HG03095 (cell line): ENCODE measurements around the gene KAT6B.

Source experiments
- ATAC-seq: cut with Tn5 transposase; IDR thresholded peaks from one replicate; pipeline ENCODE4 v1.9.1; 2021; ENCODE audit warnings: moderate library complexity; ENCODE audit not compliant: unreplicated experiment

KAT6B gene

DNA sequence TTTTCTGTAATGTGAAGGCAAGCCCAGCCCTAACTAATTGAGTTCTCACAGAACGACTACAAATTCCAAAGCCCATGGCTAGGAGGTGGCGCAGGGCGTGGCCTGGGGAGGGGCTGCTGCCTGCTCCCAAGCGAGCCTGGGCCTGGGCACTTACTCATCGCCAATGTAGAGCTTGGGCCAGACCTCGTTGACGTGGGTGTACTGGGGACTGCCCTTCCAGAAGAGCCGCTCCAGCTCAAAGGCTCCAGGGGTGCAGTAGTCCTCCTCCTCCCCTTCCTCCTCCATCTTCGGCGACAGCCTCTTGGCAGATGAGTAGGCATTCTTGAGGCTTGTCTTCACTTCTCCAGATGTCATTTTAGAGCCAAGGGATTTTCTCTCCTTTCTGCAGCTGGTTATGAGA is 231.8 kb downstream of the KAT6B start:
- no peak for ATAC-seq

DNA sequence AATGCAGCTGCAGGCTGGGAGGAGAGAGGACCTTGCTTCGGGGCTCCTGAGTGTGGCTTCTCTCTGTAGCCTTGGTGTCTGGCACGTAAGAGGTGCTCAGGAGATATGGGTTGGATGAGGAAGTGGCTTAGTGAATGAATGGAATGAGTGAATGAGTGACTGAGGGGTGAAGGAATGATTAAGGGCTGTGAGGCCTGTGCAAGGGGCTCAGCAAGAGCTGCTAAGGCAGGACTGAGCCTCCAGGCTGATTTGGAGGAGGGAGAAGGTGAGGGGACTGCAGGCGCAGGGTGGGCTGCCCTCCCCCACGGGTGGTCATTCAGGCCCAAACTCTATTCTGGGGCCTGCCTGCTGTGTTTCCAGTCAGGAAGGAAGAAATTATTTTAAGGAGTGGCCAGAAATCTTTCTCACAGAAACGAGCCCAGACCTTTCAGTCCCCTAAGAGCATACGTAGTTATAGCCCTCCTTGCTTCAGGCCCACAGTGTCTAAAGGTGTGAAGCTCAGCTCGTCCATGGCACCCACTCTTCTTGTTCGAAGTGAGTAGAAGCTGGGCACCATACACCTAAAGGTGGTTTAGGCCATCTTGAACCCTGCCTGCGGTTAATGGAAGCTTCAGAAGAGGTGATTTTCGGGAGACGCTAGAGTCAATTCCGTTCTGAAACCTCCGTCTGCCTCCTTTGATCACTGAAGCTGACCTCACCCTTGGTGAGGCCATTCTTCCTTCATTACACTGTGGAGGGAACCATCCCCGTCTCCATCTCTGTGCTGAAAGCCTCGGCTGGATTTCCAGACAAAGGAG is 235.5 kb downstream of the KAT6B start:
- no peak for ATAC-seq

DNA sequence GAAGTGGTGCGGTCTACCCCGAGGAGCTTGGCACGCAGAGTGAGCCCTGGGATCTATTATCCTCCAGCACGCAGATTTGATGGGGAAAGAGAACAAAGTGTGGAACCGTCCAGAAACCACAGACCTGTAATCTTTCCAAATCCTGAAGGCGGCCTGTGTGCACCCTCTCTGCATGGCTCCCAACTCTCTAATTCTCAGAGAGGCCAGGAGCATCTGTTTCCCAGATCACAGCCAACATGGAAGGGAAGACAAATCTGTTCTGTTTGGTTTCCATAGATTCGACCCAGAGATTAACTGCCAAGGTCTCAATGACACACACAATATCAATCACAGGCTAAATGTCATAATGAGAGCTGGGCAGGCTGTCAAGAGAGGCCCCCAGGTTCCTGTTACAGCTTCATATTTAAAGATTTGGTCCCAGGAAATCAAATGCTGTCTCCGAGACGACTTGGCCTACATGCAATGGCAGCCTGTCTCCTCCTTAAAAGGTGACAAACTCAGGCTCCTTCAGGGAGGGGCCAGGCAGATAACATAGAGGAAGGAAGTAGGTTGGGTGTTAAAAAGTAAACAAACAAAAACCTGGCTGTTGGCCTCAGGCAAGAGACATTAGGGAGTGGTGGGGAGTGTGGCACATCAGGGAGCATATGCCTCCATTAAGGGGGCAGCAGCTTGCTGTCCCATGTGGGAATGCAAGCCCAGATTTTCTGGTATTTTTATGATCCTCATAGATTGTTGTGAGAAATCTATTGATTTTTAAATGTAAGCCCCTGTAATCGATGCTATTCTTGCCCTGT is 236.3 kb downstream of the KAT6B start:
- ATAC-seq, result no peak

GRCh38 chr10:75063461-75064230 is 237.2 kb downstream of the KAT6B start:
- ATAC-seq, result no peak

GRCh38 chr10:75065076-75065475 is 238.7 kb downstream of the KAT6B start:
- ATAC-seq, result no peak

- ATAC-seq, result no peak
These were observed 239.9 kb downstream of the KAT6B start for GRCh38 chr10:75066271-75066670.

GRCh38 chr10:75067272-75067671 is 240.9 kb downstream of the KAT6B start:
- no peak for ATAC-seq

DNA sequence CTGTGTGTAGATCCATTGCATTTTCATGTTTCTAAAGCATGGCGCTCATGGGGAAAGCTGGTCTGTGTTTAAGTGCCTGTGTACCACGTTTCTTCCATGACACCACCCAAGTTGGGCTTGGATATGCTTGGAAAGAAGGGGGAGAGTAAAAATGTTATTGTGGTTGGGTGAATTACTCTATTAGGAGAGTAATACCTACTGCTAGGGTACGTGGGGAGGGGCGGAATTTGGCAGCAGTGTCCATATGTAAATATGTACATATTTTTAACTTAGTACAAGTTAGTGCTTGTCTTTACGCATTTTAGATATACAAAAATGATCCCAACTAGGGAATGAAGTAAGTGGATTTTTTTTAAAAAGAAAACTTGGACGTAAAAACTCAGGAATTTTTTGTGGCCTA is 242.1 kb downstream of the KAT6B start:
- no peak for ATAC-seq

- no peak for ATAC-seq
These were observed 244.1 kb downstream of the KAT6B start for GRCh38 chr10:75070476-75070875.

DNA sequence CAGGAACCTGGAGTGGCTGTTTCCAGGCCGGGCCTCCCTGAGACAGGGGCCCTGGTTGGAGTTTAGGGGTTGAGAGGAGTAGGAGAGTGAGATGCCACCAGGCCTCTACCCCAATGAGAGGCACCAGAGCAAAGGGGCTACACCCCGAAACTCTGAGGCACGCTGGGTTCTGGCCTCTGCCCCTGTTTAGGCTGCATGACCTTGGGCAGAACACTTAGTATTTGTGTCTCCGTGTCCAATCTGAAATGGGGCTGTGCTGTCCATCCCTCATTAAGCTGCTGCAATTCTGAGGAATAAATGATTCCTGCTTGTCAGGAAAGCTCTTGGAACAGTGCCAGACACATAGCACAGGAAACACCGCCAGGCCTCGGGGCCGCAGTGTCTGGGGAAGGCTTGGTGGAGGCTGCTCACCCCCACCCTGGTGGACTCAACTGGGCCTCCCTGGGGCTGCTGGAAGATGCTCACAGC is 244.6 kb downstream of the KAT6B start:
- no peak for ATAC-seq

GRCh38 chr10:75071756-75072155 is 245.4 kb downstream of the KAT6B start:
- no peak for ATAC-seq

- ATAC-seq, result no peak
These were observed 246.3 kb downstream of the KAT6B start for GRCh38 chr10:75072727-75073126.

GRCh38 chr10:75073442-75073841 is 247.0 kb downstream of the KAT6B start:
- ATAC-seq, result no peak

DNA sequence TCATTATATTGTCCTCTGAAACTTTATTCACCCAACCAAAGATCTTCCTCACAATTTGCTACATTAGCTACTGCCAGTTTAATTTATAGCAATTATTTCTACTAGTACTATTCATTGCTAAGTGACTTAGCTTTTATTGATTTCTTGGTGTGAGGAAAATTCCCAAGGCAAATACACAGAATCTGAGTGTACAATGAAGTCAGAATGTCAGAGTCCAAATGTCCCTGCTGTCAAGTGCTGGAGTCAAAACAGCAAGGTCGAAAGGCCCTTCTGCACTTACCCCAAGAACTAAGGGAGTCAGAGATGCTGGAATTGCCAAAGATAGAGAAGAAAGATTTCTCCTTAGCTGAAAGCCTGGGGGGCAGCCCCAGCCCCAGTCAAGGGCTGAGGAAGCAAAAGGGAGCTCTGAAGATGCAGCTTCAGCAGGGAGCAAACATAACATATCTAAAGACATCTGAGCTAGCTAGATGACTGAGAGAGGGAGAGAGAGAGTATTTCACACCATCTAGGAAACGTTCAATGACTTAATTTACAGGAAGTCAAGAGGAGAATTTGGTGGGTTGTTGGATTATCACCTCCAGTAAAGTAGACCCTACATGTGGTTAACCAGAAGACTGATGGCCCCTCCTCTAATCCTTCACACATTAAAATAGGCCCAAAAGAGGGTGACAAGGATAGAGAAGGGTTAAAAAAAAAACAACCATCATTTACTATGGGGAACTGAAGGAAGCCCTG is 248.5 kb downstream of the KAT6B start:
- no peak for ATAC-seq

DNA sequence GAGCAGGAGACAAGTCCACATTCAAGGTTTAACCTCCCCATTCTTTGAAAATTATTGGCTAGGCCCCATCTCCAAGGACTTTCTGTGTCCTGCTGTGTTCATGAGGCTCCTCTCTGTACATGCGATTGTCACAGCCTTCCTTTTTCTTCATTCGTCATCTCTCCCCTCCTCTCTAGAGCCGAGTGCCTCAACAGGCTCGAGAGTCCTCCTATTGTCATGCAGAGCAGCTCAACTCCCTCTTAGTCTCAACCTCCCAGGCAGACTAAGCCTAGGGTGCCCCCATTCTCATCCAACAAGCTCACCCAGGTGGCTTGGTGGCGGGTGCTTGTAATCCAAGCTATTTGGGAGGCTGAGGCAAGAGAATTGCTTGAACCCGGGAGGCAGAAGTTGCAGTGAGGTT is 249.9 kb downstream of the KAT6B start:
- no peak for ATAC-seq

- ATAC-seq, result no peak
These were observed 253.2 kb downstream of the KAT6B start for GRCh38 chr10:75079436-75080083.

- no peak for ATAC-seq
These were observed 254.2 kb downstream of the KAT6B start for GRCh38 chr10:75080554-75080953.

DNA sequence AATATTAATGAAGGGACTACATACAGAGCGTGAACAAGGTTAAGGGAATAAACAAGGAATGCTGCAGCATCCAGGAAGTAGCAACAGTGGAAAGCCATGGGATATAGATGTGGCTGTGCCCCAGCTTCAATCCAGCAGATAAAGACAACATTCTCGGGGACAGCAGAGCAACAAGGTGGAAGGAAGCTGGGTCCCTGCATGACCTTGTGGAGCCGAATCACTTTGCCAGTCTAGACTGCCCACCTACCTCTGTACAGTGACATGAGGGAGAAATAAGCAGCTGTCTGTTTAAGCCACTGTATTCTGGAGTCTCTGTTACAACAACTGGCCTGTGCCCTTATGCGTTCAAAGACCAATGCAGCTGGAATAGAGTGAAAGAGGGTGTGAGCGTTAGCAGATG is 255.0 kb downstream of the KAT6B start:
- ATAC-seq, result no peak
